VCaP (cell line): ENCODE results near the gene UHRF1.

Experiments
- H3K27ac ChIP-seq: fragments of 450-650 bp; 2 replicates; pipeline ENCODE4 v1.5.1; 2017
- CTCF ChIP-seq: fragments of 450-650 bp; conservative IDR thresholded peaks from 2 replicates; pipeline ENCODE4 v1.5.1; 2017; ENCODE audit warnings: mild to moderate bottlenecking, moderate library complexity

UHRF1 gene

DNA sequence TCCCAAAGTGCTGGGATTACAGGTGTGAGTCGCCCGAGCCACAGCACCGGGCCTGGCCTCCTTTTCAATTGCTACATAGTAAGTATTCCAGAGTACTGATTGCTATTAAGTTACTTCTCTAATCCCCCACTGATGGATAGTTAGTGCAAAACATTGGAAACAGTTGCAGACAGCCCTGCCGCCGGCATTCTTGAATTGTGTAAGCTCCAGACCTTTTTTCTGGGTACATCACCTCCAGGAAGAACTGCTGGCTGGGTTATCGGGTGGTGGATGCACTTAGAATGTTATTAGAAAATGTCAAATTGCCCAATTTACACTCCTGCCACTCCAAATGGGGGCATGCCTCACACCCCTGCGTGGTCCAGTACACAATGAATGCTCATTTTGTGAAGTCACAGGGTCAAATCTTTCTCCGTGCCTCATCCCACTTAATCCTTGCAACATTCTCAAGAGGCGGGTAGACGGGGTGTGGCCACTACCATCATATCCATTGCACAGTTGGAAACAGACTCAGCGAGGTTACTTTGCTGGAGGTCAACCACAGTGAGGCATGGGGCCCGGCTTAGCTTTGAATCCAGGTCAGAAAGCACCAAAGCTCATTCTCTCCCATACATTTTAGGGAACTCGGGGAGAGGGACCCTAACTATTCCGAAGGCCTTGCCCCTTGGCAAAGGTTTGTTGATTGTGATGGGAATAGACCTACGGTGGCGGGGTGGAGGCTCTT, 58.6 kb downstream of the UHRF1 start:
- TF ChIP-seq CTCF = no peak
- peak overlapping the region; percentile 41; the same call in 1 of the 2 replicates for H3K27ac ChIP-seq

DNA sequence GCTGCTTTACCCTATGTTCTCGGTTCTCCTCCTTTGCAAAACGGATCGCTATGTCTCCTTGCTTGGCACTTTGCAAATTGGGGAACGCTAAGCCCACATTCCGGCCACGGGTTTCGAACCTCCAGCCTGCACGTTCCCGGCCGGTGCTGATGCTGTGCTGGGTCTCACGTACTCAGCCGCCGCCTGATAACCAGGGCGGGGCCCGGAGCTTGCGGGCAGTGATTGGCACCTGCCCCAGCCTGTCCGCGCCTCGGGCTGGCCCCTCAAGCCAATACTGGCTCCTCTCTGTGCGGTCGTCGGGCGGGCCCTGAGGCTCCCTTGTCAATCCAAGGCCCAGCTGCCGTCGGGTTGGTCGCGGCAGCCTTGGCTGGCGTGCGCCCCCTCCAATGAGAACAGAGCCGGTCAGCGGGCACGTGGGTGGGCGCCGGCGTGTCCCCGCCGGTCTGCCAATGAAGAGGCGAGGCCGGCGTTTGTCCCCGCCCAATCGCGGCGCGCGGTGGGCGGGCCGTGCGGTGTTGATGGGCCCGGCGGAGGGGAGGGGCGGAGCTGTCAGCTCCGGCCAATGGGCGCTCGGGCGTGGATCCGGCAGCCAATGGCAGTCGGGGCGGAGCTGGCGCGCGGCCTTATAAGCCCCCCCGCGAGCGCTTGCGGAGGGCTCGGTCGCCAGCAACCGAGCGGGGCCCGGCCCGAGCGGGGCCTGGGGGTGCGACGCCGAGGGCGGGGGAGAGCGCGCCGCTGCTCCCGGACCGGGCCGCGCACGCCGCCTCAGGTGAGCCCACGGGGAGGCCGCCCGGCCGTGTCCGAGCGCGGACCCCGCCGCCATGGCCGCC, 59.4 kb downstream of the UHRF1 start, which contains the start of gene KDM4B:
Gene KDM4B (plus strand): TSS at position 652 of the 830 bp plus-strand sequence. CDS start 63,778 bp downstream, outside the sequence.
- peak within 1 kb of the TSS; percentile 80 for H3K27ac ChIP-seq
- TF ChIP-seq CTCF = no peak

DNA sequence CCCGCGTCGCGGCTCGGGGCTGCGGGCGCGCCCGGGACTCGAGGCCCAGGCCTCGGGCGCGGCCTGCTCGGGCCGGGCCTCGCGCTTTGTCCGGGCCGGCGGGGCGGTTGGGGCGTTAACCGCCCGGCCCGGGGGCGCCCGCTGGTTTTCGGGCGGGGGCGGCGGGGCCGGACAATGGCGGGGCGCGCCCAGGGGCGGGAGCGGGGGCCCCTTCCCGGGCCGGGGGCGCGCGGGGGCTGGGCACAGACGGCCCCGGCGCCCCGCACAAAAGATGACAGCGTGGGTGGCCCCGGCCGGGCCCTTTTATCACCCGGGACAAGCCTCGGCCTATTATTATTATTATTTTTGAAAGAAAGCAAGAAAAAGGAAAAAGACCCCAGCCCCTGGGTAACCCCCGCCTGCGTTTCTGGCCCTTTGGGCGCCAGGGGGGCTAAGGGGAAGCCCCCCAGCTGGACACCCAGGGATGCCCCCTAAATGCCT, 60.0 kb downstream of the UHRF1 start:
- H3K27ac ChIP-seq = peak overlapping the region; percentile 80
- TF ChIP-seq CTCF = no peak

GRCh38 chr19:4969772-4970531, 60.7 kb downstream of the UHRF1 start:
- no peak for TF ChIP-seq CTCF
- H3K27ac ChIP-seq = peak overlapping the region; percentile 80

GRCh38 chr19:4970558-4971423, 61.5 kb downstream of the UHRF1 start:
- H3K27ac ChIP-seq = peak overlapping the region; percentile 80

DNA sequence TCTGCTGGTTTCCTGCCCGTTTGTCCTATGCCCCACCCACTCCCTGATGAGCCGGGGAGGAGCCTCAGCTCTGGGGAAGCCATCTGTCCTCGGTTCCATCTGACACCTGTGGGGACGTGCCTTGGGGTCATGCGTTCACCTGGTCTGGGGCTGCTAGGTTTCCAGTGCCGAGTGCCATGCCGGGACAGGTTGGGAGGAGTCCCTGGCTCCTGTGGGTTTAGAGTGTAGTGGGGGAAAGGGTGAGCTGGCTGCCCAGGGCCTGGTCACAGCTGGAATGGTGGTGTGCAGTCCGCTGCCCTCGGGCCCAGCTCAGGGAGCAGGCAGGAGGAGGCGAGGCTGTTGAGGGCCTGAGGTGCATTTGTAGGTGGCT, 62.1 kb downstream of the UHRF1 start:
- no peak for TF ChIP-seq CTCF
- H3K27ac ChIP-seq = peak overlapping the region; percentile 80

More at GRCh38 chr19:4970558-4971423, 61.5 kb downstream of the UHRF1 start:
- no peak for TF ChIP-seq CTCF
